Endothelial cell of umbilical vein (primary cell): Measurements from ENCODE around the gene NAPB. TPM values are rescaled to one million over a fixed set of nuclear protein-coding genes. Genes with fewer than 3 reads are reported as not detected.

Experiments used
- BruUV-seq: library from RNA; stranded (reverse); fragments of 400-500 nt; replicated peaks from 2 replicates; lab custom pipeline; 2021; lab: Mats Ljungman, UMichigan
- CTCF ChIA-PET: fragments of 300-600, 350-600 bp; sonication (Branson Sonifier 250); formaldehyde crosslinking; loops from one replicate; lab custom pipeline; 2021; ENCODE audit warnings: antibody characterized with exemption, inconsistent platforms; lab: Charles Lee
- POLR2A ChIA-PET: fragments of 300-600, 350-600 bp; sonication (Branson Sonifier 250); formaldehyde crosslinking; loops from one replicate; lab custom pipeline; 2021; ENCODE audit warnings: antibody characterized with exemption, inconsistent platforms; lab: Charles Lee
- DNase-seq: peaks from one replicate; pipeline ENCODE4 v3.0.0-alpha.2; 2011; ENCODE audit warnings: low read depth, low spot score
- FAIRE-seq: peaks from 2 replicates; lab custom pipeline; 2011; peaks lifted over from hg19 to GRCh38; lab: Jason Lieb, UNC
- H2AFZ ChIP-seq: 2 replicates; pipeline ENCODE4 v1.6.0; 2012; ENCODE audit warnings: low read depth, low read length, control low read depth, inconsistent platforms
- H3K27ac ChIP-seq: 2 replicates; pipeline ENCODE4 v1.5.1; 2011; ENCODE audit warnings: low read depth, mild to moderate bottlenecking, control low read depth, low read length, moderate library complexity; ENCODE audit not compliant: insufficient read depth
- H3K27me3 ChIP-seq, 2 experiments: 2 replicates each; pipeline versions ENCODE4 v1.6.0 to v1.6.1; 2011; ENCODE audit warnings: low read length in 2 of 2, mixed read lengths in 1 of 2; ENCODE audit not compliant: control insufficient read depth in 2 of 2, insufficient read depth in 2 of 2
- H3K36me3 ChIP-seq, 2 experiments: 2 replicates in 1 of 2; 3 replicates in 1 of 2; pipeline ENCODE4 v1.5.1; 2011; ENCODE audit warnings: low read length in 2 of 2, mild to moderate bottlenecking in 1 of 2, moderate library complexity in 1 of 2; ENCODE audit not compliant: control insufficient read depth in 2 of 2, insufficient read depth in 2 of 2; ENCODE audit errors: extremely low read depth in 1 of 2
- H3K4me1 ChIP-seq: 3 replicates; pipeline ENCODE4 v1.5.1; 2011; ENCODE audit warnings: mild to moderate bottlenecking, low read length; ENCODE audit not compliant: control insufficient read depth, insufficient read depth; ENCODE audit errors: extremely low read depth
- H3K4me2 ChIP-seq: 2 replicates; pipeline ENCODE4 v1.6.1; 2011; ENCODE audit warnings: low read length, control low read depth, mixed read lengths; ENCODE audit not compliant: insufficient read depth
- H3K4me3 ChIP-seq, 3 experiments: fragments of 200-600 bp in 1 of 3; sonication (generic), shearing (Covaris generic) in 1 of 3; replicated peaks in 1 of 3; 2 replicates each; pipeline ENCODE4 v1.5.1; 2011 to 2016; ENCODE audit warnings: control low read depth in 3 of 3, low read length in 3 of 3, mild to moderate bottlenecking in 2 of 3, inconsistent platforms in 1 of 3, low read depth in 1 of 3, moderate library complexity in 1 of 3; ENCODE audit not compliant: insufficient read depth in 1 of 3
- H3K79me2 ChIP-seq: 2 replicates; pipeline ENCODE4 v1.6.0; 2012; ENCODE audit warnings: low read length, inconsistent platforms; ENCODE audit not compliant: control insufficient read depth, insufficient read depth
- H3K9ac ChIP-seq: replicated peaks from 2 replicates; pipeline ENCODE3; 2011; ENCODE audit warnings: low read length, control low read depth; ENCODE audit not compliant: insufficient read depth; ENCODE audit errors: extremely low read depth
- H3K9me1 ChIP-seq: replicated peaks from 3 replicates; pipeline ENCODE4 v1.6.0; 2011; ENCODE audit warnings: mild to moderate bottlenecking, low read length; ENCODE audit not compliant: control insufficient read depth, insufficient read depth; ENCODE audit errors: extremely low read depth
- H3K9me3 ChIP-seq: replicated peaks from 2 replicates; pipeline ENCODE4 v1.5.1; 2012; ENCODE audit warnings: low read length, inconsistent platforms; ENCODE audit not compliant: control insufficient read depth, insufficient read depth
- H4K20me1 ChIP-seq: replicated peaks from 2 replicates; pipeline ENCODE3; 2011; ENCODE audit warnings: mild to moderate bottlenecking, low read length; ENCODE audit not compliant: control insufficient read depth, insufficient read depth; ENCODE audit errors: extremely low read depth
- CTCF ChIP-seq, 2 donors: IDR thresholded peaks; 1 replicate in 1 of 2; 2 replicates in 1 of 2; pipeline ENCODE4 v1.5.1; 2011; ENCODE audit warnings: low read length in 2 of 2, mild to moderate bottlenecking in 2 of 2, moderate library complexity in 2 of 2, control low read depth in 1 of 2, inconsistent platforms in 1 of 2, low read depth in 1 of 2; ENCODE audit not compliant: insufficient read depth in 1 of 2; ENCODE audit errors: extremely low read depth in 1 of 2
- FOS ChIP-seq: IDR thresholded peaks from 2 replicates; pipeline ENCODE4 v1.6.1; 2011; ENCODE audit warnings: mild to moderate bottlenecking, low read length, moderate library complexity, borderline replicate concordance; ENCODE audit not compliant: insufficient read depth
- GATA2 ChIP-seq: IDR thresholded peaks from 2 replicates; pipeline ENCODE4 v1.7.0; 2011; ENCODE audit warnings: low read depth, mild to moderate bottlenecking, moderate library complexity, mixed read lengths, low read length; ENCODE audit not compliant: insufficient read length, insufficient read depth
- JUN ChIP-seq: IDR thresholded peaks from 2 replicates; pipeline ENCODE4 v1.6.1; 2011; ENCODE audit warnings: borderline replicate concordance, low read depth; ENCODE audit not compliant: insufficient read length, insufficient read depth
- MAX ChIP-seq: IDR thresholded peaks from 2 replicates; pipeline ENCODE4 v1.6.1; 2011; ENCODE audit not compliant: insufficient read depth, insufficient read length
- POLR2A ChIP-seq: IDR thresholded peaks from 2 replicates; pipeline ENCODE4 v1.6.1; 2012; ENCODE audit warnings: low read depth, mild to moderate bottlenecking, control low read depth, low read length
- dilution Hi-C: fragments of 300-500 bp; cut with MboI; formaldehyde crosslinking; loops from one replicate; pipeline ENCODE4 v1.15.0; 2019; ENCODE audit warnings: low sequenced_read_pairs; ENCODE audit not compliant: extremely low pct_ligation_motif_present
- intact Hi-C: fragments of 100-400 bp; cut with micrococcal nuclease; formaldehyde crosslinking; loops from one replicate; pipeline ENCODE4 v1.10.0; 2022
- polyA plus RNA-seq, 4 experiments: library from polyadenylated mRNA; depleted of rRNA in 3 of 4; stranded (reverse) in 3 of 4; unstranded in 1 of 4; fragments of >200 nt; gene quantifications; 2 replicates each; pipeline versions ENCODE4 v1.2.1 to v1.2.3, GENCODE V29; 2011 to 2012; ENCODE audit warnings: missing spikeins in 1 of 4
- total RNA-seq: library from RNA; stranded (reverse); gene quantifications from 2 replicates; pipeline ENCODE4 v1.2.3, GENCODE V29; 2021

Gene NAPB
- total and polyA plus RNA-seq, 2 donors (not counting 3 experiments of a cell fraction or from before 2014, with no cell fraction given), result 4.7 to 10.1 TPM

DNA sequence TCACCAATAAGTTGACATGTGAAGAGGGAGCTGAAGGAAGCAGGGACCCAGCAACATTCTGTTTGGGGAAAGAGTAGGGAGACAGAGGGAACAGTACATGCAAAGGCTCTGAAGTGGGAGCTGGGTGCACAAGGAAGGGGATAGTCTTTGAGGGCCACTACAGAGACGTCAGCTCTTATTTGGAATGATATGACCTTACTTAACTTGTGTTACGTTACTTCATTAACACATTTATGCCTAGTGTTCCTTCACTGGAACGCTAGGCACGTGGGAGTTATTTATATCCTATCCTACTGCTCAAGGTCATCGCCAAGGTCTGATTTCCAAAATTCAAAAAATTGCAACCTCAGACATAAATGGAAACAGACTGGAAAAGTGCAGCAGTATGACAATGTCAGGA lies 20.2 kb downstream of the NAPB start:
- Histone ChIP-seq H3K27ac (no peak overlapping the region), H3K4me1 (peaks cover 17% of the 10 kb centered on the region), H3K9me1 (no peaks in the 10 kb centered on the region), H3K79me2 (peaks cover 37% of the 10 kb centered on the region), H2AFZ (no peak overlapping the region), H3K9me3 (no peaks in the 10 kb centered on the region), H4K20me1 (no peaks in the 10 kb centered on the region), H3K9ac (no peak overlapping the region), H3K36me3 (peaks cover 0 to 5% of the 10 kb centered on the region in 2 experiments), H3K4me3 (no peak overlapping the region), H3K27me3 (no peaks in the 10 kb centered on the region), H3K4me2 (no peak overlapping the region)
- ChIA-PET CTCF (no interaction called here), POLR2A (interaction anchor here (0.7 kb wide), 1 partner anchor 51 kb away, joined by 4 read pairs; no protein-coding TSS in a partner anchor)
- dilution Hi-C loops (no loop called here), intact Hi-C loops (no loop called here)
- DNase-seq, result no peak
- no TSS peak for BruUV-seq
- TF ChIP-seq POLR2A (no peak), GATA2 (no peak), FOS (no peak), MAX (no peak), JUN (no peak)
- no peak for FAIRE-seq

- Histone ChIP-seq H3K27ac (no peak overlapping the region), H2AFZ (no peak overlapping the region), H3K4me3 (no peak overlapping the region), H3K9me3 (no peaks in the 10 kb centered on the region), H3K4me2 (no peak overlapping the region), H3K9ac (no peak overlapping the region), H3K79me2 (peaks cover 27% of the 10 kb centered on the region), H3K27me3 (no peaks in the 10 kb centered on the region), H3K36me3 (peaks cover under 1 to 5% of the 10 kb centered on the region in 2 experiments), H3K9me1 (no peaks in the 10 kb centered on the region), H3K4me1 (peaks cover 17% of the 10 kb centered on the region), H4K20me1 (no peaks in the 10 kb centered on the region)
- DNase-seq (no peak), FAIRE-seq (no peak)
- TF ChIP-seq CTCF (IDR thresholded peaks at IDR 0.05; ENCODE audit: extremely low read depth in 1 of 2, insufficient read depth in 1 of 2, low read depth in 1 of 2, low read length in 2 of 2), result no peak
- intact Hi-C loops, result no loop called here
- POLR2A ChIA-PET, result interaction anchor here (0.8 kb wide), 1 partner anchor 25 kb away, joined by 3 read pairs; no protein-coding TSS in a partner anchor
- BruUV-seq, result no TSS peak
- dilution Hi-C loops, result no loop called here
- CTCF ChIA-PET, result interaction anchor here (0.8 to 1.6 kb wide), 3 partner anchors 22 to 59 kb away, joined by 3 to 8 read pairs (median 3); partner anchors contain the start of gene NAPB
Observed at GRCh38 chr20:23399568-23400241, 21.6 kb downstream of the NAPB start.
